Kidney (tissue), 14 donors: ENCODE data around the gene CCDC78. TPM values are rescaled to one million over a fixed set of nuclear protein-coding genes. Genes with fewer than 3 reads are reported as not detected.

Experiments used
- DNase-seq, 5 donors: peaks; one replicate each; pipeline ENCODE4 v3.0.0-alpha.2; 2013 to 2020
- FAIRE-seq: peaks from 2 replicates; lab custom pipeline; 2012; peaks lifted over from hg19 to GRCh38; lab: Jason Lieb, UNC
- H3K27ac ChIP-seq, 2 donors: one replicate each; pipeline ENCODE4 v1.7.0; 2013; ENCODE audit warnings: low read depth in 2 of 2, low read length in 2 of 2, inconsistent platforms in 1 of 2
- H3K27me3 ChIP-seq: one replicate; pipeline ENCODE4 v1.7.1; 2013; ENCODE audit warnings: low read length, inconsistent platforms; ENCODE audit not compliant: control insufficient read depth, insufficient read depth
- H3K36me3 ChIP-seq, 3 donors: one replicate each; pipeline versions ENCODE4 v1.7.0 to v1.7.1; 2013; ENCODE audit warnings: low read length in 3 of 3, control low read depth in 1 of 3, inconsistent platforms in 1 of 3; ENCODE audit not compliant: insufficient read depth in 3 of 3, control insufficient read depth in 2 of 3
- H3K4me1 ChIP-seq, 3 donors: one replicate each; pipeline versions ENCODE4 v1.7.0 to v1.7.1; 2013; ENCODE audit warnings: low read length in 3 of 3, inconsistent platforms in 1 of 3, low read depth in 1 of 3; ENCODE audit not compliant: control insufficient read depth in 2 of 3, insufficient read depth in 2 of 3
- H3K4me3 ChIP-seq, 3 donors: one replicate each; pipeline versions ENCODE4 v1.7.0 to v1.8.1; 2013; ENCODE audit warnings: low read length in 3 of 3, control low read depth in 1 of 3, inconsistent platforms in 1 of 3
- H3K9ac ChIP-seq, 3 donors: one replicate each; pipeline versions ENCODE4 v1.7.0 to v1.7.1; 2013; ENCODE audit warnings: low read length in 3 of 3, control low read depth in 1 of 3, inconsistent platforms in 1 of 3
- H3K9me3 ChIP-seq, 3 donors: one replicate each; pipeline versions ENCODE4 v1.7.0 to v1.7.1; 2013; ENCODE audit warnings: low read length in 3 of 3, control low read depth in 1 of 3, inconsistent platforms in 1 of 3; ENCODE audit not compliant: control insufficient read depth in 2 of 3, insufficient read depth in 1 of 3
- CTCF ChIP-seq: IDR thresholded peaks from 3 replicates; pipeline ENCODE4 v1.5.1; 2012; ENCODE audit warnings: mild to moderate bottlenecking, moderate library complexity, borderline replicate concordance; ENCODE audit not compliant: insufficient read depth; ENCODE audit errors: extremely low read depth
- intact Hi-C: fragments of 100-400 bp; cut with DNase I; formaldehyde crosslinking; loops from one replicate; pipeline ENCODE4 v1.11.1; 2022
- polyA plus RNA-seq: library from polyadenylated mRNA; stranded (reverse); fragments of 350-450 nt; fragmentation: Illumina TruSeq; extraction: RNeasy Lipid Tissue Mini Kit (QIAGEN cat#74804); gene quantifications from one replicate; pipeline ENCODE4 v1.2.3, GENCODE V29; 2014; ENCODE audit warnings: low read depth, low replicate concordance; ENCODE audit not compliant: insufficient read depth
- total RNA-seq: library from RNA; stranded (reverse); fragmentation: NEBNext Ultra II Directional; extraction: Animal tissue kit (Norgen Biotek cat#: 25700); gene quantifications from one replicate; pipeline ENCODE4 v1.2.1, GENCODE V29; 2021
- donor health status: control.
- donor health status: control.
- donor health status: control.
- donor health status: control.
- donor health status: control.
- donor health status: DM: yes; HTN: yes; CAD: no.
- donor health status: Normal renal cell carcinoma (clear cell type).

The CCDC78 gene
- total and polyA plus RNA-seq, 2 donors from 2014 or later: 1.3 to 2.6 TPM

- Histone ChIP-seq H3K4me3 (peak within 1 kb of the TSS; percentile 41 to 78 (median 53)), H3K4me1 (peaks cover 0 to 29% (median 4%) of the 10 kb centered on the region in 3 donors), H3K36me3 (no peaks in the 10 kb centered on the region), H3K27me3 (no peaks in the 10 kb centered on the region), H3K9ac (peak within 1 kb of the TSS in 2 of 3 donors; percentile 61 to 69), H3K27ac (peak within 1 kb of the TSS; percentile 77 to 82), H3K9me3 (no peaks in the 10 kb centered on the region)
- intact Hi-C loops: no loop called here
- FAIRE-seq (no peak), DNase-seq (peak; percentile 89 to 94 (median 93))
- peak; percentile 5 for TF ChIP-seq CTCF
Measured at GRCh38 chr16:720990-721764, 5.1 kb downstream of the CCDC78 start, which contains the start of gene ANTKMT. ANTKMT (plus strand) TSS chr16:721146; CDS start chr16:721275, 129 bp downstream.

- TF ChIP-seq CTCF: no peak
- peak overlapping the region in 2 of 3 donors; percentile 61 to 69 for H3K9ac ChIP-seq
- no peaks in the 10 kb centered on the region for H3K36me3 ChIP-seq
- H3K9me3 ChIP-seq: no peaks in the 10 kb centered on the region
- peak overlapping the region; percentile 41 to 78 (median 53) for H3K4me3 ChIP-seq
- no peaks in the 10 kb centered on the region for H3K27me3 ChIP-seq
- peaks cover 0 to 34% (median 4%) of the 10 kb centered on the region in 3 donors for H3K4me1 ChIP-seq
- FAIRE-seq (no peak), DNase-seq (peak in 4 of 5 donors; percentile 88 to 91 (median 89))
- H3K27ac ChIP-seq: peak overlapping the region; percentile 77 to 82
- intact Hi-C loops: no loop called here
Measured at GRCh38 chr16:720447-720989, 5.7 kb downstream of the CCDC78 start.

- Histone ChIP-seq H3K27me3 (no peaks in the 10 kb centered on the region), H3K4me1 (peaks cover 0 to 34% (median 4%) of the 10 kb centered on the region in 3 donors), H3K4me3 (peak overlapping the region; percentile 16 to 78 (median 53)), H3K27ac (peak overlapping the region; percentile 16 to 77), H3K9me3 (no peaks in the 10 kb centered on the region), H3K9ac (peak overlapping the region in 2 of 3 donors; percentile 61 to 69), H3K36me3 (no peaks in the 10 kb centered on the region)
- intact Hi-C loops: no loop called here
- DNase-seq: peak in 2 of 5 donors; percentile 17 to 60
- no peak for TF ChIP-seq CTCF
- no peak for FAIRE-seq
Measured at GRCh38 chr16:719815-720446, 6.3 kb downstream of the CCDC78 start.
